ENCODE measurements around the gene TTLL7. TPM values are rescaled to one million over a fixed set of nuclear protein-coding genes. Genes with fewer than 3 reads are reported as not detected.

The TTLL7 gene
- total RNA-seq, 1 experiment from 2014 or later, result 7.9 TPM

- Mint-ChIP-seq H3K4me3 (no peak overlapping the region), H3K27me3 (ENCODE audit: low read depth) (no peaks in the 10 kb centered on the region), H3K36me3 (no peaks in the 10 kb centered on the region), H3K9me3 (no peaks in the 10 kb centered on the region), H3K4me1 (0 out of 2 replicates have a peak, but pooled peaks cover 3% of the 10 kb centered on the region), H3K27ac (no peak overlapping the region)
- ChIA-PET POLR2A (no interaction called here), CTCF (no interaction called here)
- TF ChIP-seq FOXK1 (CRISPR knock-in tag; IDR thresholded peaks at IDR 0.05) (no peak), ZMAT4 (CRISPR knock-in tag; IDR thresholded peaks at IDR 0.05) (no peak), ZNF219 (CRISPR knock-in tag; IDR thresholded peaks at IDR 0.05; ENCODE audit: borderline replicate concordance) (no peak), FOXJ3 (CRISPR knock-in tag; IDR thresholded peaks at IDR 0.05; ENCODE audit: borderline replicate concordance) (no peak), NFATC4 (CRISPR knock-in tag; IDR thresholded peaks at IDR 0.05) (no peak), ELF4 (CRISPR knock-in tag; IDR thresholded peaks at IDR 0.05; ENCODE audit: low read depth) (no peak), MAX (CRISPR knock-in tag; IDR thresholded peaks at IDR 0.05) (no peak)
- TF ChIP-seq, protein P1, sequence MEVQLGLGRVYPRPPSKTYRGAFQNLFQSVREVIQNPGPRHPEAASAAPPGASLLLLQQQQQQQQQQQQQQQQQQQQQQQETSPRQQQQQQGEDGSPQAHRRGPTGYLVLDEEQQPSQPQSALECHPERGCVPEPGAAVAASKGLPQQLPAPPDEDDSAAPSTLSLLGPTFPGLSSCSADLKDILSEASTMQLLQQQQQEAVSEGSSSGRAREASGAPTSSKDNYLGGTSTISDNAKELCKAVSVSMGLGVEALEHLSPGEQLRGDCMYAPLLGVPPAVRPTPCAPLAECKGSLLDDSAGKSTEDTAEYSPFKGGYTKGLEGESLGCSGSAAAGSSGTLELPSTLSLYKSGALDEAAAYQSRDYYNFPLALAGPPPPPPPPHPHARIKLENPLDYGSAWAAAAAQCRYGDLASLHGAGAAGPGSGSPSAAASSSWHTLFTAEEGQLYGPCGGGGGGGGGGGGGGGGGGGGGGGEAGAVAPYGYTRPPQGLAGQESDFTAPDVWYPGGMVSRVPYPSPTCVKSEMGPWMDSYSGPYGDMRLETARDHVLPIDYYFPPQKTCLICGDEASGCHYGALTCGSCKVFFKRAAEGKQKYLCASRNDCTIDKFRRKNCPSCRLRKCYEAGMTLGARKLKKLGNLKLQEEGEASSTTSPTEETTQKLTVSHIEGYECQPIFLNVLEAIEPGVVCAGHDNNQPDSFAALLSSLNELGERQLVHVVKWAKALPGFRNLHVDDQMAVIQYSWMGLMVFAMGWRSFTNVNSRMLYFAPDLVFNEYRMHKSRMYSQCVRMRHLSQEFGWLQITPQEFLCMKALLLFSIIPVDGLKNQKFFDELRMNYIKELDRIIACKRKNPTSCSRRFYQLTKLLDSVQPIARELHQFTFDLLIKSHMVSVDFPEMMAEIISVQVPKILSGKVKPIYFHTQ (CRISPR knock-in tag; IDR thresholded peaks at IDR 0.05), result no peak
- TF ChIP-seq, protein P2, sequence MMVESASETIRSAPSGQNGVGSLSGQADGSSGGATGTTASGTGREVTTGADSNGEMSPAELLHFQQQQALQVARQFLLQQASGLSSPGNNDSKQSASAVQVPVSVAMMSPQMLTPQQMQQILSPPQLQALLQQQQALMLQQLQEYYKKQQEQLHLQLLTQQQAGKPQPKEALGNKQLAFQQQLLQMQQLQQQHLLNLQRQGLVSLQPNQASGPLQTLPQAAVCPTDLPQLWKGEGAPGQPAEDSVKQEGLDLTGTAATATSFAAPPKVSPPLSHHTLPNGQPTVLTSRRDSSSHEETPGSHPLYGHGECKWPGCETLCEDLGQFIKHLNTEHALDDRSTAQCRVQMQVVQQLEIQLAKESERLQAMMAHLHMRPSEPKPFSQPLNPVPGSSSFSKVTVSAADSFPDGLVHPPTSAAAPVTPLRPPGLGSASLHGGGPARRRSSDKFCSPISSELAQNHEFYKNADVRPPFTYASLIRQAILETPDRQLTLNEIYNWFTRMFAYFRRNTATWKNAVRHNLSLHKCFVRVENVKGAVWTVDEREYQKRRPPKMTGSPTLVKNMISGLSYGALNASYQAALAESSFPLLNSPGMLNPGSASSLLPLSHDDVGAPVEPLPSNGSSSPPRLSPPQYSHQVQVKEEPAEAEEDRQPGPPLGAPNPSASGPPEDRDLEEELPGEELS (CRISPR knock-in tag; IDR thresholded peaks at IDR 0.05), result no peak
- TF ChIP-seq, protein P3, sequence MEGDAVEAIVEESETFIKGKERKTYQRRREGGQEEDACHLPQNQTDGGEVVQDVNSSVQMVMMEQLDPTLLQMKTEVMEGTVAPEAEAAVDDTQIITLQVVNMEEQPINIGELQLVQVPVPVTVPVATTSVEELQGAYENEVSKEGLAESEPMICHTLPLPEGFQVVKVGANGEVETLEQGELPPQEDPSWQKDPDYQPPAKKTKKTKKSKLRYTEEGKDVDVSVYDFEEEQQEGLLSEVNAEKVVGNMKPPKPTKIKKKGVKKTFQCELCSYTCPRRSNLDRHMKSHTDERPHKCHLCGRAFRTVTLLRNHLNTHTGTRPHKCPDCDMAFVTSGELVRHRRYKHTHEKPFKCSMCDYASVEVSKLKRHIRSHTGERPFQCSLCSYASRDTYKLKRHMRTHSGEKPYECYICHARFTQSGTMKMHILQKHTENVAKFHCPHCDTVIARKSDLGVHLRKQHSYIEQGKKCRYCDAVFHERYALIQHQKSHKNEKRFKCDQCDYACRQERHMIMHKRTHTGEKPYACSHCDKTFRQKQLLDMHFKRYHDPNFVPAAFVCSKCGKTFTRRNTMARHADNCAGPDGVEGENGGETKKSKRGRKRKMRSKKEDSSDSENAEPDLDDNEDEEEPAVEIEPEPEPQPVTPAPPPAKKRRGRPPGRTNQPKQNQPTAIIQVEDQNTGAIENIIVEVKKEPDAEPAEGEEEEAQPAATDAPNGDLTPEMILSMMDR (IDR thresholded peaks at IDR 0.05), result no peak
- DNase-seq (ENCODE audit: low spot score), result no peak
- no peak for ATAC-seq
Observed at GRCh38 chr1:83854456-83854855, 144.5 kb downstream of the TTLL7 start.

DNA sequence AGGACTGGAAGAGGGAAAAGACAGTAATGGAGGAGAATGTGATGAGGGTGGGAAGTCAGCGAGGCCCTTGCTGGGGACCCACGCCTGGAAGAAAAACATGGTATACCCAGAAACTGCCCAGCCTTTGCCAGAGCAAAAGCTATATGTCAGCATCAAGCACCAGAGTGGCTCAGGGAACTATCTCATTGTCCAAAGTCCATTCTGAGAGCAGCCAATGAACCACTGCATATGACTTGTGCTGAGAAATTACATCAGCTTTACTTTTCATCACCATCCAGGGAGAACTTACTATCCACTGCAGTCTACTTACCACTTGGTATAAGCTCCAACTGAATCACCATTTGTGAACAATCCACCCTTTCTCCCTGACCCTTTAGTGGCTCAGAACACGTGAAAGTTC, 148.1 kb downstream of the TTLL7 start:
- H3K27me3 Mint-ChIP-seq (ENCODE audit: low read depth), result no peaks in the 10 kb centered on the region
- no peak overlapping the region for H3K27ac Mint-ChIP-seq
- H3K9me3 Mint-ChIP-seq, result no peaks in the 10 kb centered on the region
- H3K36me3 Mint-ChIP-seq, result no peaks in the 10 kb centered on the region
- no peaks in the 10 kb centered on the region for H3K4me1 Mint-ChIP-seq
- DNase-seq (ENCODE audit: low spot score) (no peak), ATAC-seq (no peak)
- CTCF ChIA-PET, result interaction anchor here (1.1 kb wide), 1 partner anchor 10 kb away, joined by 3 read pairs; no protein-coding TSS in a partner anchor
- TF ChIP-seq ZNF396 (CRISPR knock-in tag; IDR thresholded peaks at IDR 0.05; ENCODE audit: borderline replicate concordance) (no peak), MYBL2 (CRISPR knock-in tag; IDR thresholded peaks at IDR 0.05) (no peak), ZNF317 (CRISPR knock-in tag; IDR thresholded peaks at IDR 0.05; ENCODE audit: borderline replicate concordance, low read depth) (no peak), RELA (CRISPR knock-in tag; IDR thresholded peaks at IDR 0.05; ENCODE audit: borderline replicate concordance) (no peak), ZNF281 (CRISPR knock-in tag; IDR thresholded peaks at IDR 0.05) (no peak), KAT7 (CRISPR knock-in tag; IDR thresholded peaks at IDR 0.05; ENCODE audit: borderline replicate concordance) (no peak), ZNF671 (CRISPR knock-in tag; IDR thresholded peaks at IDR 0.05) (no peak), NR2C2 (CRISPR knock-in tag; IDR thresholded peaks at IDR 0.05) (no peak), NR3C1 (CRISPR knock-in tag; conservative IDR thresholded peaks at IDR 0.05; ENCODE audit: low read depth) (no peak)
- TF ChIP-seq, protein P4, sequence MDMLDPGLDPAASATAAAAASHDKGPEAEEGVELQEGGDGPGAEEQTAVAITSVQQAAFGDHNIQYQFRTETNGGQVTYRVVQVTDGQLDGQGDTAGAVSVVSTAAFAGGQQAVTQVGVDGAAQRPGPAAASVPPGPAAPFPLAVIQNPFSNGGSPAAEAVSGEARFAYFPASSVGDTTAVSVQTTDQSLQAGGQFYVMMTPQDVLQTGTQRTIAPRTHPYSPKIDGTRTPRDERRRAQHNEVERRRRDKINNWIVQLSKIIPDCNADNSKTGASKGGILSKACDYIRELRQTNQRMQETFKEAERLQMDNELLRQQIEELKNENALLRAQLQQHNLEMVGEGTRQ (CRISPR knock-in tag; IDR thresholded peaks at IDR 0.05), result no peak
- TF ChIP-seq, protein P5, sequence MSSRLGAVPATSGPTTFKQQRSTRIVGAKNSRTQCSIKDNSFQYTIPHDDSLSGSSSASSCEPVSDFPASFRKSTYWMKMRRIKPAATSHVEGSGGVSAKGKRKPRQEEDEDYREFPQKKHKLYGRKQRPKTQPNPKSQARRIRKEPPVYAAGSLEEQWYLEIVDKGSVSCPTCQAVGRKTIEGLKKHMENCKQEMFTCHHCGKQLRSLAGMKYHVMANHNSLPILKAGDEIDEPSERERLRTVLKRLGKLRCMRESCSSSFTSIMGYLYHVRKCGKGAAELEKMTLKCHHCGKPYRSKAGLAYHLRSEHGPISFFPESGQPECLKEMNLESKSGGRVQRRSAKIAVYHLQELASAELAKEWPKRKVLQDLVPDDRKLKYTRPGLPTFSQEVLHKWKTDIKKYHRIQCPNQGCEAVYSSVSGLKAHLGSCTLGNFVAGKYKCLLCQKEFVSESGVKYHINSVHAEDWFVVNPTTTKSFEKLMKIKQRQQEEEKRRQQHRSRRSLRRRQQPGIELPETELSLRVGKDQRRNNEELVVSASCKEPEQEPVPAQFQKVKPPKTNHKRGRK (CRISPR knock-in tag; IDR thresholded peaks at IDR 0.05; ENCODE audit: borderline replicate concordance), result no peak
- H3K4me3 Mint-ChIP-seq, result no peak overlapping the region
- POLR2A ChIA-PET, result no interaction called here

All from WTC11 (cell line).